H1 (cell line): ENCODE data around the gene ACVRL1. TPM values are rescaled to one million over a fixed set of nuclear protein-coding genes. Genes with fewer than 3 reads are reported as not detected.

Source experiments
- CTCF ChIA-PET: fragments of 300-600 bp; sonication (Branson Sonifier 250); formaldehyde crosslinking; loops from one replicate; lab custom pipeline; 2021; ENCODE audit not compliant: partially characterized antibody; lab: Charles Lee
- POLR2A ChIA-PET: fragments of 300-600 bp; sonication (Branson Sonifier 250); formaldehyde crosslinking; loops from one replicate; lab custom pipeline; 2021; ENCODE audit warnings: inconsistent platforms; ENCODE audit not compliant: partially characterized antibody; lab: Charles Lee
- DNase-seq, 2 experiments: peaks; one replicate each; pipeline versions ENCODE4 v3.0.0 to v3.0.0-alpha.2; 2010 to 2022; ENCODE audit warnings: low spot score in 2 of 2, low read depth in 1 of 2, mixed read lengths in 1 of 2
- FAIRE-seq: peaks from 2 replicates; lab custom pipeline; 2011; peaks lifted over from hg19 to GRCh38; lab: Jason Lieb, UNC
- H2AFZ ChIP-seq: 2 replicates; pipeline ENCODE4 v1.8.1; 2012; ENCODE audit warnings: low read length, inconsistent platforms
- H2AK5ac ChIP-seq: 2 replicates; pipeline ENCODE4 v1.6.1; 2013; ENCODE audit warnings: low read depth, low read length
- H2BK120ac ChIP-seq: replicated peaks from 2 replicates; pipeline ENCODE3; 2013; ENCODE audit warnings: low read depth, low read length, inconsistent platforms
- H2BK12ac ChIP-seq: 2 replicates; pipeline ENCODE4 v1.6.1; 2013; ENCODE audit warnings: low read depth, low read length
- H2BK15ac ChIP-seq: 2 replicates; pipeline ENCODE4 v1.6.1; 2013; ENCODE audit warnings: low read length
- H2BK20ac ChIP-seq: 2 replicates; pipeline ENCODE4 v1.6.1; 2013; ENCODE audit warnings: low read length
- H2BK5ac ChIP-seq: 2 replicates; pipeline ENCODE4 v1.6.1; 2013; ENCODE audit warnings: low read depth, low read length
- H3K14ac ChIP-seq: 2 replicates; pipeline ENCODE4 v1.6.1; 2013; ENCODE audit warnings: inconsistent platforms; ENCODE audit not compliant: insufficient read length
- H3K18ac ChIP-seq: 2 replicates; pipeline ENCODE4 v1.6.1; 2013; ENCODE audit warnings: low read length; ENCODE audit errors: extremely low read depth
- H3K23ac ChIP-seq: 2 replicates; pipeline ENCODE4 v1.6.1; 2013; ENCODE audit warnings: inconsistent platforms; ENCODE audit not compliant: insufficient read length
- H3K23me2 ChIP-seq: 2 replicates; pipeline ENCODE4 v1.6.1; 2013; ENCODE audit warnings: low read depth, low read length
- H3K27ac ChIP-seq: 2 replicates; pipeline ENCODE4 v1.6.1; 2011; ENCODE audit warnings: low read depth, low read length, inconsistent platforms
- H3K27me3 ChIP-seq, 4 experiments: replicated peaks in 1 of 4; 1 replicate in 1 of 4; 2 replicates in 3 of 4; pipeline versions ENCODE4 v1.6.1 to v1.8.1; 2011 to 2013; ENCODE audit warnings: low read length in 3 of 4, mild to moderate bottlenecking in 3 of 4, inconsistent platforms in 2 of 4, mixed read lengths in 2 of 4, moderate library complexity in 1 of 4; ENCODE audit not compliant: control insufficient read depth in 3 of 4, insufficient read depth in 3 of 4; ENCODE audit errors: extremely low read depth in 1 of 4
- H3K36me3 ChIP-seq, 4 experiments: 2 replicates each; pipeline versions ENCODE4 v1.6.1 to v1.8.1; 2011 to 2013; ENCODE audit warnings: mild to moderate bottlenecking in 4 of 4, low read length in 3 of 4, moderate library complexity in 2 of 4, control low read depth in 1 of 4, inconsistent platforms in 1 of 4; ENCODE audit not compliant: insufficient read depth in 4 of 4, control insufficient read depth in 2 of 4
- H3K4ac ChIP-seq: replicated peaks from 2 replicates; pipeline ENCODE3; 2013; ENCODE audit warnings: low read length, low read depth, mixed read lengths, inconsistent platforms; ENCODE audit not compliant: insufficient read length
- H3K4me1 ChIP-seq, 4 experiments: replicated peaks in 1 of 4; 1 replicate in 1 of 4; 2 replicates in 3 of 4; pipeline versions ENCODE4 v1.6.1 to v1.8.1; 2011 to 2013; ENCODE audit warnings: low read length in 3 of 4, inconsistent platforms in 2 of 4, mixed read lengths in 1 of 4; ENCODE audit not compliant: insufficient read depth in 4 of 4, control insufficient read depth in 3 of 4
- H3K4me2 ChIP-seq, 2 experiments: 2 replicates each; pipeline versions ENCODE4 v1.6.1 to v1.8.1; 2011 to 2013; ENCODE audit warnings: low read depth in 2 of 2, low read length in 2 of 2, control low read depth in 1 of 2, inconsistent platforms in 1 of 2, mild to moderate bottlenecking in 1 of 2; ENCODE audit not compliant: insufficient read depth in 1 of 2
- H3K4me3 ChIP-seq, 4 experiments: fragments of 200-600, 300-600 bp in 1 of 4; sonication (generic), shearing (Covaris generic), sonication (Bioruptor Twin) in 1 of 4; 2 replicates each; pipeline versions ENCODE4 v1.5.1 to v1.8.1; 2011 to 2016; ENCODE audit warnings: low read length in 4 of 4, low read depth in 3 of 4, control low read depth in 2 of 4, inconsistent platforms in 2 of 4, mild to moderate bottlenecking in 2 of 4, mixed read lengths in 1 of 4, moderate library complexity in 1 of 4; ENCODE audit not compliant: insufficient read depth in 2 of 4; ENCODE audit errors: extremely low read depth in 1 of 4
- H3K56ac ChIP-seq: replicated peaks from 2 replicates; pipeline ENCODE3; 2013; ENCODE audit warnings: low read depth, mild to moderate bottlenecking, mixed read lengths, low read length, inconsistent platforms; ENCODE audit not compliant: insufficient read length
- H3K79me1 ChIP-seq: 2 replicates; pipeline ENCODE4 v1.6.1; 2013; ENCODE audit warnings: low read depth, low read length, control low read depth
- H3K79me2 ChIP-seq, 2 experiments: 2 replicates each; pipeline versions ENCODE4 v1.6.1 to v1.8.1; 2012 to 2013; ENCODE audit warnings: low read length in 2 of 2, mild to moderate bottlenecking in 2 of 2, inconsistent platforms in 1 of 2; ENCODE audit not compliant: insufficient read depth in 2 of 2, control insufficient read depth in 1 of 2
- H3K9ac ChIP-seq, 4 experiments: replicated peaks in 1 of 4; 1 replicate in 1 of 4; 2 replicates in 3 of 4; pipeline versions ENCODE4 v1.6.1 to v1.8.1; 2011 to 2013; ENCODE audit warnings: low read depth in 3 of 4, low read length in 3 of 4, control low read depth in 2 of 4, mild to moderate bottlenecking in 2 of 4, moderate library complexity in 2 of 4, inconsistent platforms in 1 of 4; ENCODE audit errors: extremely low read depth in 1 of 4
- H3K9me3 ChIP-seq, 2 experiments: 2 replicates each; pipeline versions ENCODE4 v1.6.1 to v1.8.1; 2012 to 2013; ENCODE audit warnings: mild to moderate bottlenecking in 2 of 2, moderate library complexity in 2 of 2, control low read depth in 1 of 2, inconsistent platforms in 1 of 2, low read depth in 1 of 2, low read length in 1 of 2, mixed read lengths in 1 of 2; ENCODE audit not compliant: insufficient read depth in 2 of 2
- H4K20me1 ChIP-seq, 2 experiments: replicated peaks in 1 of 2; 2 replicates each; pipeline versions ENCODE3 to v1.8.1; 2011 to 2013; ENCODE audit warnings: inconsistent platforms in 2 of 2, low read length in 2 of 2, mild to moderate bottlenecking in 1 of 2; ENCODE audit not compliant: insufficient read depth in 2 of 2, control insufficient read depth in 1 of 2
- H4K5ac ChIP-seq: 2 replicates; pipeline ENCODE4 v1.6.1; 2013; ENCODE audit warnings: low read length, low read depth, mixed read lengths, inconsistent platforms; ENCODE audit not compliant: insufficient read length
- H4K8ac ChIP-seq: 2 replicates; pipeline ENCODE4 v1.8.0; 2013; ENCODE audit warnings: mild to moderate bottlenecking, moderate library complexity, low read length, inconsistent platforms; ENCODE audit not compliant: insufficient read depth; ENCODE audit errors: extremely low read depth
- H4K91ac ChIP-seq: replicated peaks from 2 replicates; pipeline ENCODE3; 2013; ENCODE audit warnings: low read length, mixed read lengths, inconsistent platforms; ENCODE audit not compliant: insufficient read length
- BACH1 ChIP-seq: IDR thresholded peaks from 2 replicates; pipeline ENCODE4 v1.6.1; 2012; ENCODE audit warnings: low read length, improper control_type of control experiment
- RAD21 ChIP-seq, 2 experiments: IDR thresholded peaks in 1 of 2; conservative IDR thresholded peaks in 1 of 2; 2 replicates each; pipeline ENCODE4 v1.6.1; 2011; ENCODE audit warnings: low read depth in 2 of 2, low read length in 2 of 2, improper control_type of control experiment in 1 of 2, inconsistent platforms in 1 of 2, mild to moderate bottlenecking in 1 of 2, moderate library complexity in 1 of 2
- WGBS, 2 experiments: shearing (Covaris generic) in 1 of 2; methylation state at CpG; one replicate each; pipeline versions ENCODE4 v1.1.6 to v1.1.7; 2013 to 2015; ENCODE audit warnings: low lambda C conversion rate in 2 of 2, mixed read lengths in 2 of 2, inconsistent platforms in 1 of 2, low coverage in 1 of 2, missing lambda C conversion rate in 1 of 2; ENCODE audit not compliant: insufficient replicate concordance in 2 of 2, insufficient coverage in 1 of 2, insufficient read length in 1 of 2; ENCODE audit errors: extremely low coverage in 1 of 2, missing lambda C conversion rate in 1 of 2; 5-methylcytosine and 5-hydroxymethylcytosine counted together
- polyA plus RNA-seq, 7 experiments: library from polyadenylated mRNA; depleted of rRNA in 3 of 7; stranded (reverse) in 5 of 7; unstranded in 2 of 7; fragments of >200 nt in 5 of 7; fragments of 200-250 nt in 2 of 7; gene quantifications; 1 replicate in 5 of 7; 2 replicates in 1 of 7; 4 replicates in 1 of 7; pipeline versions ENCODE4 v1.2.1 to v1.2.3, GENCODE V29; 2011 to 2013; ENCODE audit warnings: missing spikeins in 2 of 7, mixed read lengths in 2 of 7
- total RNA-seq: library from RNA; stranded (reverse); fragmentation: NEBNext Ultra II Directional; extraction: Animal tissue kit (Norgen Biotek cat#: 25700); gene quantifications from 2 replicates; pipeline ENCODE4 v1.2.1, GENCODE V29; 2021

ACVRL1 gene
- total and polyA plus RNA-seq, 2 of the 8 experiments (the other 6 are each of a cell fraction or from before 2014, with no cell fraction given), result 0.09 to 0.35 TPM

- Histone ChIP-seq H4K91ac (peak overlapping the region; percentile 92), H3K23ac (no peak overlapping the region), H3K4me2 (peak overlapping the region; percentile 97 to 100), H3K79me1 (no peaks in the 10 kb centered on the region), H2BK120ac (peak overlapping the region; percentile 50), H3K9ac (peak overlapping the region in 3 of 4 experiments; percentile 24 to 55 (median 31); a peak in 6 of 7 replicates), H3K23me2 (peaks cover 12% of the 10 kb centered on the region), H2BK12ac (peak overlapping the region; percentile 93), H3K36me3 (no peaks in the 10 kb centered on the region), H3K27ac (peak overlapping the region; percentile 75), H3K79me2 (no peaks in the 10 kb centered on the region), H3K27me3 (peaks cover 0 to 16% (median 15%) of the 10 kb centered on the region in 4 experiments; a peak in 5 of 7 replicates), H2AK5ac (peak overlapping the region; percentile 97), H4K20me1 (no peaks in the 10 kb centered on the region), H2AFZ (no peak overlapping the region; the same call in 1 of the 2 replicates), H3K14ac (peak overlapping the region; percentile 11), H4K5ac (peak overlapping the region; percentile 87), H2BK20ac (peak overlapping the region; percentile 82), H3K18ac (peak overlapping the region; percentile 100), H3K56ac (peak overlapping the region; percentile 60), H3K4ac (peak overlapping the region; percentile 80), H2BK15ac (peak overlapping the region; percentile 53; the same call in 1 of the 2 replicates), H2BK5ac (peak overlapping the region; percentile 80), H3K4me1 (peaks cover 16 to 34% (median 27%) of the 10 kb centered on the region in 4 experiments), H3K9me3 (no peaks in the 10 kb centered on the region), H4K8ac (peak overlapping the region; percentile 37), H3K4me3 (peak overlapping the region; percentile 38 to 70 (median 52); a peak in 7 of 8 replicates)
- no peak for FAIRE-seq
- WGBS, 2 experiments, result 8% methylated on average over 13 of the region's 17 CpGs; no CpG with 5 or more reads in 1 of the 2 experiments
- CTCF ChIA-PET, result interaction anchor here (0.7 to 6.8 kb wide), 15 partner anchors 8 to 1022 kb away, joined by 3 to 90 read pairs (median 5); partner anchors contain the start of genes ANKRD33 and FIGNL2
- no peak for TF ChIP-seq RAD21 (IDR thresholded peaks at IDR 0.05 in 1 of 2, conservative IDR thresholded peaks at IDR 0.05 in 1 of 2; ENCODE audit: low read depth in 2 of 2, low read length in 2 of 2)
- 0 out of 2 replicates have a peak, but pooled peaks have one; percentile 7 for TF ChIP-seq BACH1
- peak in 1 of 2 experiments; percentile 64 for DNase-seq
- POLR2A ChIA-PET, result interaction anchor here (0.9 to 11.2 kb wide), 19 partner anchors 9 to 467 kb away, joined by 3 to 107 read pairs (median 5); partner anchors contain the start of genes ANKRD33 and FIGNL2
These were observed 43.9 kb upstream of the ACVRL1 start for GRCh38 chr12:51863363-51863932.
